Occipital lobe (tissue), 2 donors: ENCODE results near the gene NUP54. TPM values are rescaled to one million over a fixed set of nuclear protein-coding genes. Genes with fewer than 3 reads are reported as not detected.

Source experiments
- DNase-seq: peaks from one replicate; lab custom pipeline; 2025; lab: John Stamatoyannopoulos, UW
- total RNA-seq: library from RNA; depleted of rRNA; stranded (reverse); fragments of >200 nt; gene quantifications from one replicate; pipeline ENCODE4 v1.2.3, GENCODE V29; 2014

The NUP54 gene
- total RNA-seq, 1 donor from 2014 or later: 162 TPM

DNA sequence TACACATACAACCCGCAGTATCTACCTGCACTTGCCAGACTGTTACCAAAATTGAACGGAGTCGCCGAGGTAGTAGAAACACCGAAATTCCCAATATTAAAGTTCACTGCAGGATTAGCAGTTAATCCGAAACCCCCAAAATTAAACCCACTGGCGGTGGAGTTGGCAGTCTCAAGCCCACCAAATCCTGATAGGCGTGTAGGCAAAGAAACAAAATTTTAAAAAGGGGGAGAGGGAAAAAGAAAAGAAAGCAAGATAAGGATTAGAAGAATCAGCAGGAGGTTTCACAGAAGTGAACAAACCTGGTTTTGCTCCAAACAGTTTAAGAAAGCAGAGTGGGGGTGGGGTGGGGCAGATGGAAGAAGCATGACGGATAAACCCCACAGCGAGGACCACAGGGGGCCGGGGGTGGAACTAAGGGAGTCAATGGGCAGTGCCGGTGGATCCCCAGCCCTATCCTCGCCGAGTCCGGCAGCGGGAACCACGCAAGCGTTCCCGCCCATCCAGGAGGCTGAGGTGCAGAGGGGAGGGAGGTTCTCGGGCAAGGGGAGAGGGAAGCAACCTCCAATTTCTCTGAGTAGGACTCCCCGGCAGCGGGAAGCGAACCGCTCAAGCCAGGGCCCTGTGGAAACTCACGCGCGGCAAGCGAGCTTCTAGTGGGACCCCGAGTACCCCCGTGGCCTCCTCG is 599 bp downstream of the NUP54 start:
- DNase-seq: peak; percentile 53

DNA sequence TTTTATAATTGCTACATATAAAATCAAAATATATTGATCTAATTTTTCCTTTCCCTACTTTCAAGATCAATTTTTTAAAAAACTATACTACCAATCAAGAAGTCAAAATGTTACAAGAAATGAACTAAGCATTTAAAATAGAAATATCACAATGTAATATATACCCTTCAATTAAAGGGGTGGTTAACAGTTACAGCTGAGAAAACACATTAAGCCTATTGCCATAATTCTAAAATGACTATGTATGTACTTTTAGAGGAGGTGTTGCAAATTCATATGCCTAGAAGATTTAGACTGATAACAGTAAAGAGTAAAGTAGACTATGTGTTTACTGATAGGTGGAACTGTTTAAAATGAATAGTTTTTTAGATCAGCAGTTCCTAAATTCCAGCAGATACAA is 3.7 kb downstream of the NUP54 start:
- no peak for DNase-seq

DNA sequence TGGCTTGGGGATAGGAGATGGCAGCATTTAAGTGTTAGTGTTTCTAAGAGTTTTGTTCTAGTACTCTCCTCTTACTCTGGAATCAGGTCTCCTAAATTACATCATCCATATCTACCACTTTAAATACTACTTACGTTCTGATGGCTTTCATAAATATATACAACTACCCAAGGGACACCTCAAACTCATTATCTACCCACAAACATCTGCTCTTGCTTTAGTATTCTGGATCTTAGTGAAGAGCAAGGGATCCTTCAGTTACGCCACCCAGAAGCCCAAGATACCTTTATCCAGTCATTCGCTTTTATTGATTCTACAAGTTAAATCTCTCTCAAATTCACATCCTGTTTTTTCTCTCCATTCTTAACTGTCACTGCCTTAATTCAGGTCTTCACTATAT is 7.0 kb downstream of the NUP54 start:
- no peak for DNase-seq

DNA sequence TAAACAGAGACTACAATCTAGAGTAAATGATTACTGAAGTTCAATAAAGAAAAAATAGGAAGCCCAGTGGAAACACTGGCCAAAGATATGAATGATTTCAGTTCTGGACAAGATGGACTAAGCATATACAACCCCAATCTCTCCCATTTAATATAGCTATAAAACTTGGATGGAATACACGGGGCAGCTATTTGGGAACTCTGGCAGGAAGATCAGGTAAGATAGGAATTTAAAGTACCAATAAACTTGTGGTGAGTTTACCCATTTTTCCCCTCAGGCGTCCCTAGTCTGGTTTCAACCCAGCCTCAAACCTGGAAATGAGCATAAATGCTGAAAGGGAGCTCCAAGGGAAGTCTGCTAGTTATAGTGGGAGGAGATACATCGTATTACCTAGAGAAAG is 20.4 kb downstream of the NUP54 start:
- DNase-seq: no peak

DNA sequence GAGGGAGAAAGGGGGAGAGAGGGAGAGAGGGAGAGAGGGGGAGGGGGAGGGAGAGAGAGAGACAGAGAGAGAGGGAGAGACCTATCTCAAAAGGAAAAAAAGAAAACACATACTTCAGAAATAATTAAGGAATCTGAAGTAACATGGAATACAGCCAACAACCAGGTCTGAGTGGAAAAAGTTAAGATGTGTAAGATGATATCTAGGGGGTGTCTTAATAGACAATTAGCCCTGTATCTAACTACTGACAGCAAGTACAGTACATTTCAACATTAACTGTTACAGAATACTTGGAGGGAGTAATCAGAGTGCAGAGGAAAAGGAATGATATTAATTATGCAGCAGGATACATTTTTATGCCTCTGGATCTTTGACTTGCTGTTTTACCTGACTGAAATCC is 22.4 kb downstream of the NUP54 start:
- DNase-seq: no peak

DNA sequence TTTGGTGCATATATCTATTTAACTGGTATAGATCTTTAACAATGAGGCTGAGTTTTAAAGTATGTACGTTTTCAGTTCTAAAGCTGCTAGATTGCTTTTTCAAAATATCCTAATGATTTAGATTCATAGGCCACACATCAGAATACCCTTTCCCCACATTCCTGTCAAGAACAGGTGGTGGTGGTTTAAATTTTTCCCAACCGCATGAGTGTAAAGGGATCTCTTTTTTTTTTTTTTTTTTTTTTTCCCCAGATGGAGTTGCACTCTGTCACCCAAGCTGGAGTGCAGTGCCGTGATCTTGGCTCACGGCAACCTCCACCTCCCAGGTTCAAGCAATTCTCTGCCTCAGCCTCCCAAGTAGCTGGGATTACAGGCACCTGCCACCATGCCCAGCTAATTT is 28.0 kb downstream of the NUP54 start:
- no peak for DNase-seq

DNA sequence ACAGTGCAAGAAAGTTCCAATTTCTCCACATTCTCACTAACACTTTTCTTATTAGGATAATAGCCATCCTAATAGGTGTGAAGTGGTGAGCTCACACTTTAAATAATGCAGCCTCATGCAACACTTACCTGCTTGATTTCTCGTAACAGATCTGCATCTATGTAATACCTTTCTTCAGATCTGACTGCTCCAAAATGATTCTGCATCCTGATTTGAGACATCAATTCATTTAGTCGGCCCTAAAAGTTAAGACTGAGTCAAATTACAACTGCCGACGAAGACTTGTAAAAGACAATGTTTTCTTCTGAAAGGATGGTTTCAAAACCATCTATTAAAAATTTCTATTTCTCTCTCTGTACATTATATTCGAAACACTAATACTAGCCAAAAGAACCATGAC is 30.7 kb downstream of the NUP54 start:
- no peak for DNase-seq

DNA sequence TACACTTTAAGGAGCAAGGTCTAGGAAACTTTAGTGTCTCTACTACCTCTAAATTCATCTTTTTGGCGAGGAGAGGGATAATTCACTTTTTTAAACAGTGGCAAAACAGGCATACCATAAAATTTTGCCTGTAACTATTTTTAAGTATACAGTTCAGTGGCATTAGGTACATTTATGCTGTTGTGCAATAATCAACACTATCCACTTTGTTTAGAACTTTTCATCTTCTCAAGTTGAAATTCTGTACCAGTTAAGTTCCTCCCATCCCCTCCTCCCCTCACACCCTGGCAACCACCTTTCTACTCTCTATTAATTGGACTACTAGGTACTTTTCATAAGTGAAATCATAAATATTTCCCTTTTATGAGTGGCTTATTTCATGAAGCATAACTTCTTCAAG is 31.4 kb downstream of the NUP54 start:
- no peak for DNase-seq

DNA sequence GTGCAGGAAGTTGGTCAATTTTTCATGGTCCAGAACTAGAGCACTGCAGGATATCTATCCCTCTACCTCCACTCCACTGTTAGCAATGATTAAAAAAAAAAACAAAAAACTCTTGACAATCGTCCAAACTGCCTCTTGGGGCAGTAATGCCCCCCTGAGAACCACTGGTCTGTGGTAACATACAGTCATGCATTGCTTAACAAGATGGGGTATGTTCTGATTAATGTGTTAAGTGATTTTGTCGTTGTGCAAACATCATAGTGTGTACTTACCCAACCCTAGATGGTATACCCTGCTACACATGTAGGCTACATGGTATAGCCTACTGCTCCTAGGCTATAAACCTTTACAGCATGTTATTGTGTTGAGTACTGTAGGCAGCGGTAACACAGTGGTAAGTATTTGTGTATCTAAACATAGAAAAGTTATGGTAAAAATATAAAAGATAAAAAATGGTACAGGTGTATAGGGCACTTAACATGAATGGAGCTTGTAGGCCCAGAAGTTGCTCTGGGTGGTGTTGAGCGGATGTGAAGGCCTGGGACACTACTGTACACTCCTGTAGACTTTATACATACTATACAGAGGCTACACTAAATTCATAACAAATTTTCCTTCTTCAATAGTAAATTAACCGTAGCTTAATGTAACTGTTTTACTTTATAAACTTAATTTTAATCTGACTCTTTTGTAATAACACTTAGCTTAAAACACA is 39.6 kb downstream of the NUP54 start:
- DNase-seq: no peak

DNA sequence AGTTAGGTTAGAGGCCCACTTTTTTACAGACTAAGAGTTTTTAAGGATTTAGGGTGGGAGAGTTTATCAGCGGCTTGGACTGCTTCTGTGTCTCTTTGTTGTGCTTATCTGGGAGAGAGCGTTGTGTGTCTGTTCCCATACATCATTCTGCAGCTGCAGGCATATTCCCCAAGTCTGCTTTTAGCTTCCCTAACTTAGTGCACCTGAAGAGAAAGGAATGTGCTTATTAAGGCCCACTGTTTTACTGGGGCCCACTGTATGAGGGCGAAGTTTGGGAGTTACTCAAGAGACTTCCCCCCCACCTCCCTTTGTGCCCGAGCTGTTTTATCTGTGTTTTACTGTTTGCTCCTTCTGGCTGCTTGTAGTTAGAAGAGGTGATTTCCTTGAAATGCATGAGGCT is 41.8 kb downstream of the NUP54 start:
- no peak for DNase-seq

DNA sequence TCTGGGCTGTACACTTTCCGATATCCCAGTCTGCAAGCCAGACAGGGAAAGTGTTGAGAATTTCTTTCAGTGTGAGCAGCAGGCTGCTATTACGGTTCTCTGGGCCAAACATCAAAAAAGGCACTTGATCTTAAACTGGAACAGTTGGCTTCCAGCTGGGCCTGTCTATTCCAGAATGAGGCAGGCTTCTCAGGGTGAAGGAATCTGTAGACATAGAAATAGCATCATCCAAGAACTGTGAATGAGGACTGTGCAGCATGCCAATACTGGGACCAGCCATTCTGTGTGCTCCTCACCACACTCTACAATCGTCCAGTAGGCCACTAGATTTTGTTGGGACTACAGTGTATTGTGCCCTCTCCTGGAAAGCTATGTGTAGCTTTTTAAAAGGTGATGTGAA is 42.5 kb downstream of the NUP54 start:
- DNase-seq: peak; percentile 26

DNA sequence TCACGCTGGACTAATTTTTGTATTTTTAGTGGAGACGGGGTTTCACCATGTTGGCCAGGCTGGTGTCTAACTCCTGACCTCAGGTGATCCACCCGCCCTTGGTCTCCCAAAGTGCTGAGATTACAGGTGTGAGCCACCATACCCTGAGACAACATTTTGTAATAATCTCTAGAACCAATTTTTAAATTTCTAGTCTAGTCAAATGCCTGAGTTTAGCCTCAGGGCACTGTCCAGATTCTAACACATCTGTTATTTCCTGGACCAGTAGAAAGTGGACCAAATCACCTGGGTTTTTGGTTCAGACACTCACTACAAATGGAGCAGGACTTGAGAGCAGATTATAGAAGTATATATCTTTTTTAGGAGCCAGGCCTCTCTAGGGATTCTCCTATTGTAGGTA is 52.1 kb downstream of the NUP54 start:
- DNase-seq: no peak

DNA sequence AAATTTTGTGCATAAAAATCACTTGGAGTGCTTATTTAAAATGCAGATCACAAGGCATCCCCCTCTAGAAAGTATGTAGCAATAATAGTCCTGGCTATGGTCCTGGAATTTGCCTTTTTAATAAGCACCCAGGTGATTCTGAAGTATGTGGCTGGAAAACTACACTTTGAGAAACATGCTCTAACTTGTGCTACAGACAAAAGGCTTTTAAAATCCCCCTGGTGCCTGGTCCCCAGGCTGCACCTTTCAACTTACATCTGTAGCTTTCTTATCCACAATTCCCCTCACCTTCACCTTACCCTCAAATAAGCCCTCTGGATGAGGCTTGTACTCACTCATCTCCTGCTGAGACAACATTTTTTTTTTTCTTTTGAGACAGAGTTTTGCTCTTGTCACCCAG is 52.6 kb downstream of the NUP54 start:
- no peak for DNase-seq

DNA sequence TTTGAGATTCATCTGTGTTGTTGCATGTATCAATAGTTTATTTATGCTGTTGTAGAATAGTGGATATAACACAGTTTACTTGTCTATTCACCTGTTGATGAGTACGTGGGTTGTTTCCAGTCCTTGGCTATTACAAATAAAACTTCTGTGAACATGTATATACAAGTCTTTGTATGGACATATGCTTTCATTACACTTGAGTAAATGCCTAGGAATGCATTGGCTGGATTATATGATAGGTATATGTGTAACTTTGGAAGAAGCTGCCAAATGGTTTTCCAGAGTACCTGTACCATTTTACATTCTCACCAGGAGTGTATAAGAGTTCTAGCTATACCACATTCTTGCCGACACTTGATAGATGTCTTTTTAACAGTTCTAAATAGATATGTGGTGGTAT is 57.1 kb downstream of the NUP54 start:
- DNase-seq: no peak

DNA sequence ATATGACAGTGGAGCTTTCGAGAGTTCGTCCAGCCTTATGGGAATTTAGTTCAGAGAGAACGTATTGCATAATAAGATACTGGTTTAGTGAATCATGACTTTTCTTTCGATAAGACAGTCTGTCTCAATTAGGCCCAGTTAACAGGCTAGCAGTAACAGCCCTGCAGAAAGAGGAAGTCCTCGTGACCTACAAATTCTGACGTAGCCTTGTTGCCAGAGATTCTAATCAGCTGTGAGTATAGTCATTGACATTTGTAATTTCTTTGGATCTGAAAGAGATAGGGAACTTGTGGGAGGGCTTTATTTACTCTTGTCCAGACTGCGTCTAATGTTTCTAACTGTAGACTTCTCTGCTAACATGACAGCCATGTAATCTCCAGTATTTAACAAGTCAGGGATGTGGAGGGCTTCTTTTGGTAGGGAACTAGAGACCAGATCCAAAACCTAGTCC is 57.9 kb downstream of the NUP54 start:
- no peak for DNase-seq

DNA sequence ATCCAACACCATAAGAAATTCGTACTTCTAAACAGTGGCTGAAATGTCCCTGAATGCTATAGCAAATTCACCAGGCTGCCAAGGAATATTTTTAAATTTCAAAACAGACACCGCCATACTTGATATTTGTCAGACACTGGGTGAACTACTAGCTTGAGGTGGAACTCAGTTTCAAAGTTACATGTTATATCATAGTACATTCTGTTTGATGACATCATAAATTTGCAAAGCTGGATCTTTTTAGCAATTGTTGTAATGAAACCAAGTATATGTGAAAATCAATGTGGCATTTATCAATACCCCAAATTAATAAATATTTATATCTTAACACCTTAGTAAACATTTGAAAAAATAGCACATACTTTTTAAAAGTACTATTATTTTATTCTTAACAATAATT is 59.5 kb downstream of the NUP54 start:
- no peak for DNase-seq

DNA sequence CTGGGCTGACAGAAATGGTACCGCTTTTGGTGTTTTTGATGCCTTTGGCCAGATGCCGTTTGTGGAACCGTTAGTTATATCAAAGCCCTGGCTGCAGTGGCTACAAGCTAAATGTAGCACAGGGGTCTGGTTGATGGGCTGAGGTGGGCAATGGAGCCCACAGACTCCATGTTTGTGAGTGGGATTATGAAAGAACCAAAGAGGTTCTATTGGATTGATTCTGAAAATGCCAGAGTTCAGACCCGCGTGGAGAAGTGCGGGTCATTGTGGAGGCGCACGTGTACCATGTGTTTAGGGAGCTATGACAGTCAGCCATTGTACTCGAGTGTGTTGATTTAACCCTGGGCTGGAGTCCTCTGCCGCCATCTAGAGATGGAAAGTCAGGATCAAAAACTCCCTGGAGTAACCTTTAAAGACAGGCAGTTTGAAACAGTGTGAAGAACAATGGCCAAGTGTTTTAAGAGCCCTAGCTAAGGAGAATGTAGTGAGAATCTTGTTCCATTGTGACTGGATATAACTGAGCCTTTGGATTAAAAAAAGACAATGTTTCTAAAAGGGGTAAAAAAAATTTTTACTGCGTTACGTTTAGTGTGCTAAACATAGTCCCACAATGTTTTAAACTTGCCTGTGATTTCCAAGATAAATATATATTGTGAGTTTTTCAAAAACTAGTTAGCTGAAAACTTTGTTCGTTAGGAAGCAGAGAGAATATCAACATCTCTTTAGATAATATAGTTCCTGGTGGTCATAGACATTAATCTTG is 61.0 kb downstream of the NUP54 start:
- DNase-seq: peak; percentile 53

DNA sequence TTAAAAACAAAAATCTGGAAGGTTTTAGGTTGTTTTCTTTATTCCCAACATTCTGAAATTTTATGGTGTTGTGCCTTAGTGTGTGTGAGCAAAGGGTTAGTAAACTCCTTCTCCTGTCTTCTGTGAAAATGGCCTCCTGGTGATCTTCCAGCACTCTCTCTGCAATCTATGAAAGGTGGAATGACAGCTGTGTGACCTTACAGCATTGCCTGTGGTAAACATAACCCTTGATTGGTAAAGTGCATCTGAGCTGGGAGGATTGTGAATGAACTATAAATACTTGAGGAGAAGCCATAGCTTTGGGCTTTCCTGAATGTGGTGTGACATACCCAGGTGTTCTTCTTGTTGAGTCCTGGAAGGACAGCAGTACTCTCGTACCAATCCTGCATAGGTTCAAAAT is 63.7 kb downstream of the NUP54 start:
- no peak for DNase-seq

DNA sequence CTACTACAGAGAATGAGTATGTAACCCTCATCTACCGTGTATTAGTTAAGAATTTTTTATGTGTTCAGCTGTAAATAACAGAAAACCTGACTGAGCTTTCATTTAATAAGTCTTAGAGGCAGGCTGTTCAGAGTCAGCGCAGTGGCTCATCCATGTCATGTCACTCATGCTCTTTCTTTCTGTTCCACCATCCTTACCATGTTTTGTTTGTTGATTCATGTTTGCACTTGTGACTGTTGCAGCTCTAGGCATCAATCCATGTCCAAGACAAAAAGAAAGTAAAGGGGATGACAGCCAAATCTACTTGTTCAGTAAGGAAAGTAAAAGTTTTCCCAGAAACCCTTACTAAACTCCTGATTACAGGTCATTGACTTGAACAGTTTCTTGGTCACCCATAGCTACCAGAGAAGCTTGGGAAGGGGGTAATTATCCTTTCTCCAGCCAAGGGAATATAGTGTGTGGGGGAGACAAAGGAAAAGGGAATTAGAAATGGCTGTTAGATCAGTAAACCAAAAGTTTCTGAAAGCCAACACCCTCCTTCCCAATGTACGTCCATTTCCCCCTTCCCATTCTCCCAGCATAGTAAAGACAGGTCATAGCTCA is 64.7 kb downstream of the NUP54 start:
- DNase-seq: no peak

DNA sequence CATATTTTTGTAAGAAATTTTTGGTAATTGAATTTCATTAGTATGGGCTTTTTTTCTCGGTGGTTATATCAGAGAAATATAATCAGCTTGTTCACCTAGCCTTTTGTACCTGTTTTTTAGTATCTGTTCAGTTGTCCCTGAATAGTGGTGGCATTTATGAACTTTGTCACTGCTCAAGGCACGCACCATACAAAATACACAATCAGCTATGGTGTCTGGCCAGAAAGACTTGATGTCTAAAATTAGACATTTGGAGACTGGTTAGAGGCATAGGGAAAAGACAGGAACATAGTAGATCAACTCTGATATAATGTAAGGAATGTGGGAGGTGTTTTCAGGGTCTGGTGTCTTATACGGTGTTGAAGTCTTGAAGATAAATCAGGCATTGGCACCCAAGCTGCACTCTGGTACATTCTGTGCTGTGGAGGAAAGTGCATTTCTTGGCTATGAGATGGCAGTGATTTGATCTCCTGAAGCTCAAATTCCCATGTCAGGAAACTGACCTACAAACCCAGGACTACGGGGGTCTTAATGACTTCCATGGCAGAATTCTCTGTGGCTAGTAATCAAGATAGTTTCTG is 70.1 kb downstream of the NUP54 start:
- DNase-seq: peak; percentile 2

DNA sequence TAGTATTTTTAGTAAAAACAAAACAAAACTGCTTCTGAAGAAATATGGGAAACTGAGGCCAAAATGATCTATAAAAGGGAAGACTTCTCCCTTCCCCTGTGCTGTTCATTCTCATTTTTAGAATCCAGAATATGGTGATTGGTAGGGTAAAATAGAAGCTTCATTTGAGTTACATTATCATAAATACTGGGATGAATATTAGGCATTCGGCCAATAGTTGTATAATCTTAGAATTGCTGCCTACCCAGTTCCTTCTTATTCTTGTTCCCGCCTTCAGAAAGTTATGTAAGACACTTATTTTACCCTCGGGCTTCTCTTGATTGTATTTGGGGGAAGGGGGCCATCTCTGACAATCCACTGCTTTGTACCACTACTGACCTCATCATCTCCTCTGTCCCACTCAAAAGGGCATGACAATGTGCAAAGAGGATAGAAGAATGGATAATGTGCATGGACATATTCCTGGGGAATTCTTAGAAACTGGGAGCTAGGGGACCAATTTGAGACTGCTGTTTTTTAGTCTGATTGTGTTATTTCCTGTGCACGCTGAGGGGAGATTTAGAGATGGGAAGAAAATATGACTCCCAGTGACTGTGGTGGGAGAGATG is 73.1 kb downstream of the NUP54 start:
- DNase-seq: no peak
